Keratinocyte (primary cell): ENCODE measurements around the gene LITAFD. TPM values are rescaled to one million over a fixed set of nuclear protein-coding genes. Genes with fewer than 3 reads are reported as not detected.

Experiments used
- DNase-seq: peaks from one replicate; pipeline ENCODE4 v3.0.0-alpha.2; 2011; ENCODE audit warnings: low read depth, missing footprints, low spot score
- FAIRE-seq: peaks from 2 replicates; lab custom pipeline; 2011; peaks lifted over from hg19 to GRCh38; lab: Jason Lieb, UNC
- H2AFZ ChIP-seq: 2 replicates; pipeline ENCODE4 v1.6.0; 2012; ENCODE audit warnings: low read length, control low read depth, inconsistent platforms; ENCODE audit not compliant: control insufficient read depth
- H3K27ac ChIP-seq: 2 replicates; pipeline ENCODE4 v1.5.1; 2011; ENCODE audit warnings: low read length; ENCODE audit not compliant: control insufficient read depth, insufficient read depth
- H3K27me3 ChIP-seq: 3 replicates; pipeline ENCODE4 v1.6.0; 2011; ENCODE audit warnings: low read length; ENCODE audit not compliant: control insufficient read depth, insufficient read depth; ENCODE audit errors: extremely low read depth
- H3K36me3 ChIP-seq, 2 experiments: 2 replicates in 1 of 2; 3 replicates in 1 of 2; pipeline ENCODE4 v1.5.1; 2011; ENCODE audit warnings: low read length in 2 of 2, mild to moderate bottlenecking in 1 of 2; ENCODE audit not compliant: control insufficient read depth in 2 of 2, insufficient read depth in 2 of 2; ENCODE audit errors: extremely low read depth in 1 of 2
- H3K4me1 ChIP-seq: 3 replicates; pipeline ENCODE4 v1.5.1; 2011; ENCODE audit warnings: low read length; ENCODE audit not compliant: control insufficient read depth, insufficient read depth; ENCODE audit errors: extremely low read depth
- H3K4me2 ChIP-seq: 3 replicates; pipeline ENCODE4 v1.6.0; 2011; ENCODE audit warnings: low read depth, low read length; ENCODE audit not compliant: control insufficient read depth, insufficient read depth; ENCODE audit errors: extremely low read depth
- H3K4me3 ChIP-seq, 3 experiments: fragments of 200-600 bp in 1 of 3; sonication (generic) in 1 of 3; 2 replicates in 2 of 3; 3 replicates in 1 of 3; pipeline ENCODE4 v1.5.1; 2011 to 2016; ENCODE audit warnings: low read length in 3 of 3, mild to moderate bottlenecking in 3 of 3, control low read depth in 2 of 3, inconsistent platforms in 1 of 3, low read depth in 1 of 3, mixed read lengths in 1 of 3, mixed run types in 1 of 3, moderate library complexity in 1 of 3; ENCODE audit not compliant: control insufficient read depth in 2 of 3, insufficient read depth in 2 of 3; ENCODE audit errors: extremely low read depth in 1 of 3
- H3K79me2 ChIP-seq: 2 replicates; pipeline ENCODE4 v1.6.0; 2012; ENCODE audit warnings: low read length; ENCODE audit not compliant: control insufficient read depth, insufficient read depth
- H3K9ac ChIP-seq: 3 replicates; pipeline ENCODE4 v1.6.0; 2011; ENCODE audit warnings: low read length; ENCODE audit not compliant: control insufficient read depth, insufficient read depth; ENCODE audit errors: extremely low read depth
- H3K9me1 ChIP-seq: 3 replicates; pipeline ENCODE4 v1.6.0; 2011; ENCODE audit warnings: low read length; ENCODE audit not compliant: control insufficient read depth, insufficient read depth; ENCODE audit errors: extremely low read depth
- H3K9me3 ChIP-seq: 2 replicates; pipeline ENCODE4 v1.5.1; 2012; ENCODE audit warnings: low read depth, low read length; ENCODE audit not compliant: control insufficient read depth
- H4K20me1 ChIP-seq: 3 replicates; pipeline ENCODE4 v1.6.0; 2011; ENCODE audit warnings: low read length; ENCODE audit not compliant: control insufficient read depth, insufficient read depth; ENCODE audit errors: extremely low read depth
- EZH2 ChIP-seq: IDR thresholded peaks from one replicate; pipeline ENCODE4 v1.6.1; 2012; ENCODE audit warnings: inconsistent platforms, mild to moderate bottlenecking, low read length, moderate library complexity
- dilution Hi-C: fragments of 300-500 bp; cut with MboI; formaldehyde crosslinking; loops from one replicate; pipeline ENCODE4 v1.7.0; 2020; ENCODE audit warnings: low sequenced_read_pairs; ENCODE audit not compliant: extremely low pct_ligation_motif_present
- polyA plus RNA-seq, 5 experiments: library from polyadenylated mRNA; depleted of rRNA in 3 of 5; stranded (reverse) in 3 of 5; stranded (forward) in 1 of 5; unstranded in 1 of 5; fragments of >200 nt; gene quantifications; 1 replicate in 1 of 5; 2 replicates in 3 of 5; 3 replicates in 1 of 5; pipeline versions ENCODE4 v1.2.1 to v1.2.3, GENCODE V29; 2011 to 2012; ENCODE audit warnings: missing spikeins in 2 of 5, low read depth in 1 of 5, low replicate concordance in 1 of 5
- TF ChIP-seq, protein P1 (sequence below), 3 experiments: IDR thresholded peaks in 1 of 3; conservative IDR thresholded peaks in 1 of 3; optimal IDR thresholded peaks in 1 of 3; 2 replicates in 2 of 3; 3 replicates in 1 of 3; pipeline versions ENCODE3 to v1.5.1; 2011; ENCODE audit warnings: low read length in 3 of 3, mild to moderate bottlenecking in 3 of 3, moderate library complexity in 2 of 3, control low read depth in 1 of 3, inconsistent platforms in 1 of 3; ENCODE audit not compliant: insufficient read depth in 2 of 3; ENCODE audit errors: extremely low read depth in 1 of 3

LITAFD gene
- polyA plus RNA-seq, 1 donor (not counting 4 experiments of a cell fraction or from before 2014, with no cell fraction given): not detected

DNA sequence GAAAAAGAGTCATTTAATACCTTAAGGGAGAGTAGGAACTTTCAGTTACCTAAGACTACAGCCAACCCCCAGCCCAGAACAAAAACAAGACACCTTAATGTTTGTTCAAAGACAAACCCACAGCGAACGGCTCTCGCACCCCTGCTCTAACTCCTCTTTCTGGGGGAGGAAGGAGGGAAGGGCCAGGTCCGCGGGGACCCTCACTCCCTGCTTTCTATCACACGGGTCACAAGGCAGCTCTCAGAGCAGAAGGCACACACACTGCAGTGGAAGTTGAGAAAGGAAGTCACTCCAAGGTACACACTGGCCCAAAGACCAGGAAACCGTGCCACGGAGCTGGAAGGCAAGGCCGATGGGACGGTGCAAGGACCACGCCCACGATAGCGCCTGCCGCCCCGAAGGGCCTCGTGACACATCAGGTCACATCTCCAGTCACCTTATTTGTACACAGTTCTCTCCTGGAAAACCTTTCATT, 10.0 kb downstream of the LITAFD start:
- no peaks in the 10 kb centered on the region for H3K4me1 ChIP-seq
- FAIRE-seq (no peak), DNase-seq (no peak)
- no peak overlapping the region for H3K4me3 ChIP-seq
- no peak overlapping the region for H3K4me2 ChIP-seq
- dilution Hi-C loops: no loop called here
- no peaks in the 10 kb centered on the region for H3K27me3 ChIP-seq
- no peak overlapping the region for H2AFZ ChIP-seq
- no peaks in the 10 kb centered on the region for H3K9me1 ChIP-seq
- H3K9ac ChIP-seq: no peak overlapping the region
- H3K79me2 ChIP-seq: no peaks in the 10 kb centered on the region
- peaks cover 46 to 47% of the 10 kb centered on the region in 2 experiments for H3K36me3 ChIP-seq
- no peaks in the 10 kb centered on the region for H3K9me3 ChIP-seq
- no peaks in the 10 kb centered on the region for H4K20me1 ChIP-seq
- TF ChIP-seq, protein P1, sequence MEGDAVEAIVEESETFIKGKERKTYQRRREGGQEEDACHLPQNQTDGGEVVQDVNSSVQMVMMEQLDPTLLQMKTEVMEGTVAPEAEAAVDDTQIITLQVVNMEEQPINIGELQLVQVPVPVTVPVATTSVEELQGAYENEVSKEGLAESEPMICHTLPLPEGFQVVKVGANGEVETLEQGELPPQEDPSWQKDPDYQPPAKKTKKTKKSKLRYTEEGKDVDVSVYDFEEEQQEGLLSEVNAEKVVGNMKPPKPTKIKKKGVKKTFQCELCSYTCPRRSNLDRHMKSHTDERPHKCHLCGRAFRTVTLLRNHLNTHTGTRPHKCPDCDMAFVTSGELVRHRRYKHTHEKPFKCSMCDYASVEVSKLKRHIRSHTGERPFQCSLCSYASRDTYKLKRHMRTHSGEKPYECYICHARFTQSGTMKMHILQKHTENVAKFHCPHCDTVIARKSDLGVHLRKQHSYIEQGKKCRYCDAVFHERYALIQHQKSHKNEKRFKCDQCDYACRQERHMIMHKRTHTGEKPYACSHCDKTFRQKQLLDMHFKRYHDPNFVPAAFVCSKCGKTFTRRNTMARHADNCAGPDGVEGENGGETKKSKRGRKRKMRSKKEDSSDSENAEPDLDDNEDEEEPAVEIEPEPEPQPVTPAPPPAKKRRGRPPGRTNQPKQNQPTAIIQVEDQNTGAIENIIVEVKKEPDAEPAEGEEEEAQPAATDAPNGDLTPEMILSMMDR (optimal IDR thresholded peaks at IDR 0.05 in 1 of 3, IDR thresholded peaks at IDR 0.05 in 1 of 3, conservative IDR thresholded peaks at IDR 0.05 in 1 of 3; ENCODE audit: extremely low read depth in 1 of 3, insufficient read depth in 2 of 3, low read length in 3 of 3): no peak
- no peak for TF ChIP-seq EZH2
- no peak overlapping the region for H3K27ac ChIP-seq

DNA sequence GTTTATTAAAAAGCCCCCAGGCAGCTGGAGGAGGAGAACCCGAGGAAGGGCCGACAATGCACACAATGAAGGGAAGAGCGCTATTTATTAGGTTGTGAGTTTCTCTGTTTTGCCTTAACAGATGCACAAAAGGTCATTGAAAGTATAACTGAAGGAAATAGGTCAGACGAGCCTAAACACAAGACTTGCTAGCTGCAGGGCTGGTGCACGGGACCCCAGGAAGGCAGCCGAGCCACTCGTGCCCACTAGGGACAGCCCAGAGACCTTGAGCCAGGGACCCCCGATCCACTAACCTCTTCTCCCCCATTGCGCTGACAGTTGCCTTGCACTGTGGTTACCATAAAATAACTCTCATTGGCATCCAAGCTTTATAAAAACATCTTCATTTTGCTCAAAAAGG, 11.3 kb downstream of the LITAFD start:
- no peak overlapping the region for H3K27ac ChIP-seq
- no peaks in the 10 kb centered on the region for H3K9me1 ChIP-seq
- H2AFZ ChIP-seq: no peak overlapping the region
- no peaks in the 10 kb centered on the region for H4K20me1 ChIP-seq
- no peaks in the 10 kb centered on the region for H3K27me3 ChIP-seq
- FAIRE-seq (no peak), DNase-seq (no peak)
- H3K4me3 ChIP-seq: no peak overlapping the region
- H3K4me2 ChIP-seq: no peak overlapping the region
- no peaks in the 10 kb centered on the region for H3K79me2 ChIP-seq
- H3K4me1 ChIP-seq: no peaks in the 10 kb centered on the region
- peaks cover 51 to 54% of the 10 kb centered on the region in 2 experiments for H3K36me3 ChIP-seq
- TF ChIP-seq EZH2: no peak
- TF ChIP-seq, protein P1 (optimal IDR thresholded peaks at IDR 0.05 in 1 of 3, IDR thresholded peaks at IDR 0.05 in 1 of 3, conservative IDR thresholded peaks at IDR 0.05 in 1 of 3; ENCODE audit: extremely low read depth in 1 of 3, insufficient read depth in 2 of 3, low read length in 3 of 3): no peak
- H3K9ac ChIP-seq: no peak overlapping the region
- dilution Hi-C loops: no loop called here
- H3K9me3 ChIP-seq: no peaks in the 10 kb centered on the region
